GM10847 (cell line): Measurements from ENCODE around the gene MUC5AC.

Experiments used
- POLR2A ChIP-seq: IDR thresholded peaks from 2 replicates; pipeline ENCODE4 v1.6.1; 2011; ENCODE audit not compliant: insufficient read length; ENCODE audit errors: extremely low read depth

MUC5AC gene

DNA sequence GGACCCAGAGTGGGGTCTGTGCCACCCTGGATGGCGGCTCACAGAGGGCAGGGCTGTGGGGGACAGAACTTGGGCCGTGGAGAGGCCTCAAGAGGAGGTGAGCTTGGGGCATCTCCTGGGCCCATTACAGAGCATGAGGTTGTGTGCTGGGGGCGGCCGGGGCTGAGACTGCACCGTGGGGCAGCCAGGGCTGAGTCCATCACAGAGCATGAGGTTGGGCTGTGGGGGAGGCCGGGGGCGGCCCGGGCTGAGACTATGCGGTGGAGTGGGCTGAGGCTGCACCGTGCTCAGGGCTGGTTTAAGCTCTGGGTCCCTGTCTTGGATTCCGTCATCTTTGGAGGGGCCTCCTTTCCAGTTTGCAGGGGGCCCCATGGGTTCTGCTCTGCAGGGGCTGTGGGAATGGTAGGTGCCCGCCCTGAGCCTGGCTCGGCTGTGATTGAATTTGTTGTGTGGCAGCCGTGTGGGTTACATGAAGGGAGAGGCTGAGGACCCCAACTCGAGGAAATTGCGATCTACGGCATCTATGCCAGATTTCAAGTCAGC, 38.1 kb upstream of the MUC5AC start:
- TF ChIP-seq POLR2A: no peak

DNA sequence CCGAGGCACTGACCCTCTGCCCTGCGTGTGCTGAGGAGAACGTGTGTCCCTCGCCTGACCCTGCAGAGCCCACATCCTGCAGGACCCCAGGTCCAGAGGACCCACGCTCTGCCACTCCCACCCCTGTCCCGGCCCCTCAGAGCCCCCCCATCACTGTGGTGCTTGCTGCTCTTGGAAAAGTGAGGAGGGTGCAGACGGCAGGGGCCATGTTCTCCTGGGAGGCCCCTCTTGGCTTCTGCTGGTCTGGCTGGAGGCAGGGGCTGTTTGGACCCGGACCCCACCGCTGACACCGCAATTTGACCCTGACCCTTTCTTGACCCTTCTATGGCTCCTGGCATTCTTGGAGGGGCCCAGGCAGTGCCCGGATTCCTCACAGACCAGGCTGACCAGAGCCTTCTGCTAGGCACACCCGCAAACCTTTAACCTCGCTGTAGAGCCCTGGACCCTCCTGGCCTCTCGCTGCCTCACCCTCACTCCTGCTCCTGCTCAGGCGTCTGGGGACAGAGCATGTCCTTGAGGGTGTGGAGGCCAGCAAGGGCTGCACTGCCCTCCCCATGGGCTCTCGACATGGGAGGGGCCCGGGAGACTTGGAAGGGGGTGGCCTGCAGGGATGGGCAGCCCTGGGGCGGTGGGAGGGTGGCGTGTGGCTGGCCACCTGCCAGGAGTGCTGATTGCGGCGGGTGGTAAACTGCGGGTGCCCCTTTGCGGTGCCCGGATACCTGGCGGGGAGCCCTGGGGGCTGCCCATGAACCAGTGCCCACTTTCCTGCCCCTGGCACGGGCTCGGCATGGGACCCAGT, 37.0 kb upstream of the MUC5AC start:
- TF ChIP-seq POLR2A: no peak

DNA sequence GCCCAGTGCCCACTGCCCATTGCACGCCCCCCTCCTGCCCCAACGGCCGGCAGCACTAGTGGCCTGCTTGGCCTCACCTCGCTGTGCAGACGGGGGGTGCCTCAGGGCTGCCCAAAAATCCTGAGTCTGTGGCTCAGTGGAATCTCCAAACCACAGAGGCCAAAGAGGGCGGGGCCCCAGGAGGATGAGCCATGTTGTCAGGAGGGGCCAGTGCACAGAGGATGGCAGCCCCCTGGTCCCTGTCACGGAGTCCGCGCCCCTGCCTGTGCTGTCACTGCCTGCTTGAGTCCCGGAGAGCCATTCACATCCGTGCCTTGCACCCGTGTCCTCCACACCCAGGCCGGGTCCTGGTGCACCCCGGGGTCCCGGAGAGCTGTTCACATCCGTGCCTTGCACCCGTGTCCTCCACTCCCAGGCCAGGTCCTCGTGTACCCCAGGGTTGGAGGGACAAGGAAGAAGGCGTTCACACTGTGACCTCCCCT, 36.4 kb upstream of the MUC5AC start:
- TF ChIP-seq POLR2A: no peak

DNA sequence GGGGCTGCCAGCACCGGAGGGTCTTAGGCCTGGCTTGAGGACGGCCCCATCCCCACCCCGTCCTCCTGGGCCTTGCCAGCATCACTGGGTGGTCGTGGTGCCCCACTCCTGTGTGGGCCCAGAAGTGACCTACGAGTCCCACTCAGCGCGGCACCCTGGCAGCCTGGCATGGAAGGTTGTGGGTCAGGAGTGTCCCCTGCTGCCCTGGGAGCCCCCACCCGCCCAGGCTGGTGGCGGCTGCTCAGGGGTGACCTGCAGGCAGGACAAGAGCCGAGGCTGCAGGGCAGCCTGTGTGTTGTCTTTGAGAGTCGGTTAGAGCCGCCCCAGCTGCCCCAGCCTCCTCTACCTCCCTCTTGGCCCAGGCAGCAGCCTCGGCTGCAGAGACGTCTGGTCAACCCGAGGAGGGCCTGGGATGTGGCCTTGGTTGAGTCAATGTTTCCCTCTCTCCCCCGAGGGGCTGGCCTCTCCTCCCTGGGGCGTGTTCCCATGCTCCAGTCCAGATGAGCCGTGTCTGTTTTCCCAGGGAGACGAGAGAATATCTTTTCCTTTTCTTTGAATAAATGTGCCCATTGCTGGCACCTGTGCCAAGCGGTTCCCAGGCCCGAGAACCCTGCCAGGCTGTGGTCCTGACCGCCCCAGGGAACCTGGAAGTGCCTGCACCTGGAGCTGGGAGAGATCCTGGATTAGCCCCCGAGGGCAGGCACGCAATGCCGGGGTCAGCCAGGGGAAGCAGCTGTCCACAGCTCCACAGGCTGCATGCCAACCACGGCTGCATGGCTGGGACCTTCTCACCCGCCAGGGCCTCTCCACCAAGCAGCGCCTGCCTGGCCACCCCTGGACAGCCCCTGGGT, 35.7 kb upstream of the MUC5AC start:
- no peak for TF ChIP-seq POLR2A

DNA sequence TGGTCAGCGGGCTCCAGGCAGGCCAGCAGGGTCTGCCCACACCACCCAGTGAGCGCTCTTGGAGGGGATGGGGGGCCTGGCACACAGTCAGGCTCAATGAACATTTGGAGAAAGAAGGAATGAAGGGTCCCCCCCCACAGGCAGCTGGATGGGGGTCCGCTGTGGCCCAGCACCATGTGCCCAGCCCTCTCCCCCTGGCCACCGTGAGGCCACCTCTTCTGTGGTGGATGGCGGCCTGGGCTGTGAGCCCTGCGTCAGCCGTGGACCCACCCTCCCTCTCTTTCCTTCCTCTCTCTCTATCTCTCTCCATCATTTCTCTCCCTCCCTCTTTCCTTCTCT, 35.1 kb upstream of the MUC5AC start:
- TF ChIP-seq POLR2A: no peak

DNA sequence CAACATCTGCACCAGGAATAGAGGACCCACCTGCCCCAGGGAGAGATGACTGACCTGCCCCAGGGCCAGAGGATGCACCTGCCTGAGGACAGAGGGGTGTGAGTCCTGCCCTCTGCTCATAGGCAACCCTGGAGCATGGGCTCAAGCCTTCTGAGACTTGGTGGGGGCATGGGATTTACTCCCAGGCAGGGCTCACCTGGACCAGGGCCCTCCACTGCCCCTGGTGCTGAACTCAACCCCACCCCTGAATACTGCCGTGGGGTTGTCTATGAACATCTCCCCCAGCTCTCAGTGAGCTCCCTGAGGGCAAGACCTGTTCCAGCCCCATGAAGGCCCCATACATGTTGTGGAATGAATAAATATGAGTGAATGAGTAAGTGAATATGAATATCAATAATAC, 33.8 kb upstream of the MUC5AC start:
- no peak for TF ChIP-seq POLR2A

DNA sequence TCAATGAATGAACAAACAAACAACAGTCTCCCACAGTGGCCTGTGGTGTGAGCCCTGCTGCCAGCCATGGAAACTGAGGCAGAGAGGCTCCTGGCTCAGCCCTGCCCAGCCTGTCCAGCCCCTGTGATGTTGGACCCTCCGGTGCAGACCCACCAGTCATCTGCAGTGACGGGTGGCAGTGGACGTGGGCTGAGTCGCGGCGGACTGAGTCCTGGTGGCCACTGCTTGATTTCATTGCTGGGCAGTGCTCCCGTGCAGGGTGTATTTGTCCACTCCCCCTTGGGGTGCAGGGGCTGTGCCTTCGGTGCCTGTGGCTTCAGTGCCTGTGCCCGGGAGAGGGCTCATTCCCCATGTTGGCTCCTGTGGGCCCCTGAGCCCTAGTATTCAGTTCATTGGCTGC, 31.9 kb upstream of the MUC5AC start:
- TF ChIP-seq POLR2A: no peak

DNA sequence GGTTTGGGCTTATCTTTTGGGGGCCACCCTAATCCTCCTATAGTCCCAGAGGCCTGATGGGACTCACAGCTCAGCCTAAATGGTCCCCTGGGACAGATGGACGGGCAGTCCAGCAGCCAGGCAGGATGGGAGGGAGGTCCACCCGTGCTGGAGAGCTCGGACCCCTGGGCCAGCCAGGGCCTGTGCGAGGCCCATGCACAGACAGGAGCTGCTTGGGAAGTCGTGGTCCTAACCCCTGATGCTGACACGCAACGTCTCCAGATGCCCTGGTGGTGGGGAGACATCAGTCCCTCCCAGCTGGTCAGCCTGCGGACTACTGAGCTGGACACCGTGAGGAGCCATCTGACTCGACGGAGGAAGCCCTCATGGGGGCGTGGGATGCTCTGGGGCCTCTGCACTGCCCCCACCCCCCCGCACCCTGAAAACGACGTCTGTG, 31.2 kb upstream of the MUC5AC start:
- no peak for TF ChIP-seq POLR2A

DNA sequence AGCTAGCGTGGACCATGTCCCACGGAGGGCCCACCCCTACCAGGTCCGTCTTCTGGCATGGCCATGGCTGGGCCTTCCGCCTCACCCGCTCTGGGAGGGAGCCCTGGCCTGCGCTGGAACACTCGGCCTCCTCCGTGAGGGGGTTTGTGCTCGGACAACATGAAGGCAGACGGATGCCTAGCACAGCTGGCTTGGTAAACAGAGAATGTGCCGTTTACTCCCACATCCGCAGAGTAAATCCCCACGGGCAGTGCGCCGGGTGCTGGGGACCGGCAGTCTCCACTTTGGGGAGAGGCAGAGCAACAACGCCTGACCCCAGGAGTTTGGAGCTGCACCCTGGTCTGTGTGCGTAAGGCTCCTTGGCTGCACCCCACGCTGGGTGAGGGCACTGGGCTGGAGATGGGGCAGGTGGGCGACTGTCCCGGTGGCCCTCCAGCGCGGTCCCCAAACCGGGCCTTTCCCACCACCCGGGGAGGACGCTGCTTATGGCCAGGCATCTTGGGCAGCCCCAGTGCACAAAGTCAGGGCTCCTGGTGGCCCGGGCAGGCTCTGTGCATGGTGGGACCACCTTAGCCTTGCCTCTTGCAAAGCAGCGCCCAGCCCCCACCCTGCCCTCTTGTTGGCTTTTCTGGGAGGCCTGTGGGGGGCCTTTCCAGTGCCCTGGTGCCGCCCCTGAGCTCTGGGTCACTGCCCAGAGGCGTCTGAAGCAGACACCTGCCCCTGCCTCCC, 30.7 kb upstream of the MUC5AC start:
- no peak for TF ChIP-seq POLR2A

DNA sequence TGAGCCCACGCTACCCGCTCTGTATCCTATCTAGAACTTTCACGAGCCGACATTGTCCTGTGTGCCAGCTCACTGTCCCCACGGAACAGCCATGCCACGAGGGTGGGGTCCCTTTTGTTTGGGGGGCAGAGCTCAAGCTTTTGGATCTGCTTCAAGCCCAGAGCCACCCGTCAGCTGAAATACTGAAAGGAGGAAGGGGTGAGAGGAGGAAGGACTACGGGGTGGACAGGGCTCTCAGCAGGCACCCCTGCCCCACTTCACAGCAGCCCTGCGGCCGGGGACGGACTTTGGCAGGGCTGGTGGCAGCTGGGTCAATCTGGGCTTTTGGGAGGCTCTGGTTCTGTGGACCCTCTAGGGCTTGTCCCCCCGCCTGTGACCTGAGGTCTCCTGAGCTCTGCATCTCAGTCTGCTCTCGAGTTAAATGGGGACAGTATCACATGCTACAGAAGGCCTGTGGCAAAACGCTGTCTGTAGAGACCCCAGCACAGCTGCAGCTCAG, 30.0 kb upstream of the MUC5AC start:
- no peak for TF ChIP-seq POLR2A

DNA sequence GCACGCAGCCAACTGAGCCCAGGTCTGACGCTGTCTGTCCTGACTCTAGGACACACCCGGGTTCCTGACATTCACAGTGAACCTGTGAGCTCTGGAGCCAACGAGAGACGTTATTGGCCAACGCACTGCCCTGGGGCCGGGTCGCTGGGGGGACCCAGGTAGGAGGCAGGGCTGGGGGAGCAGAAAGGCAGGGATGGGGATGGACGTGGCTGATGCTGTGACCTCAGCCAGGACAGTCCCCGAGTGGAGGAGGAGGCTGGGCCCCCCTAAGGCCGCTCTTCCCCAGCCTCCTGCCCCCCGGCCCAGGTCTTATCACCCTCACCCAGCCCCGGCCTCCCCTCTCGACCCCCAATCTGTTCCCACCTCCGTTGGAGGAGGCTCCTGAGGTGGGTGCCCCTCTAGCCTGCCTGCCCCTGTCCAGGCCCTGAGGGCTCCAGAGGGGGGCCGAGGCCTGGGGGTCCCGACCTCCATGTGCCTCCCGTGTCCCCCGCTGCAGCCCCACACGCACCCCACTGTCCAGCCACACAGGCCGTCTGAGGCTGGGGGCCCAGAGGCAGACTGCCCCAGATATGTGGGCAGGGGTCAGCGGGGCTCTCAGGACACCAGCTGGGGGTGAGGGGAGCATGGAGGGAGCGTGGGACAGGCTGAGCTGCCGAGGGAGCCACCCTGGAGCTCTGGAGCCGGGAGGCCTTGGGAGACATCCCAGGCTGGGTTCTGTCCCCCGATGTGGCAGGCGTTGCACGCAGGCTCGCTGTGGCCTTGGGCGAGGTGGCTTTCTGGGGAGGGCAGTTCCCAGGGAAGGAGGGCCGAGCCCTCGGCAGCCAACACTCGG, 29.2 kb upstream of the MUC5AC start:
- TF ChIP-seq POLR2A: no peak

DNA sequence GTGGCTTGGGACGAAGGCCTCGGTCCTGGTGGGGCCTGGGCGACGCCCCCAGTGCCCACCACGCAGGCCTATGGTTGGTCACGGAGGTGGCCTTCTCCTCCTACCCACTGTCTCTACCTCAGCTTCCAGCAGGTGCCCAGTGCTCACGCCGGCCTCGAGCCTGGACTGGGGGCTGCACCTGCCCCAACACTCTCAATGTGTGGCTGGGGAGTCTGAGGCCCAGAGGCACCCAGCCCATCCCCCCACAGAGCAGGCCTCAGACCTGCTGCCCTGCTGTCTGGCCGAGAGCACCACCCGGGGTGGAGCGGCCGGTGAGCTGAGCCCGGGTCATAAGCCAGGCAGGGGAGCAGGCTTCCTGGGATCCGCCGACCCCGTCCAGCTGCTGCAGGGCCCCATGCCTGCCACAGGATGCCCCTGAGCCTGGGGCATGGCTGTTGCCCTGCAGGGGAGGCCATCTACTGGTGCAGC, 28.6 kb upstream of the MUC5AC start:
- TF ChIP-seq POLR2A: no peak

DNA sequence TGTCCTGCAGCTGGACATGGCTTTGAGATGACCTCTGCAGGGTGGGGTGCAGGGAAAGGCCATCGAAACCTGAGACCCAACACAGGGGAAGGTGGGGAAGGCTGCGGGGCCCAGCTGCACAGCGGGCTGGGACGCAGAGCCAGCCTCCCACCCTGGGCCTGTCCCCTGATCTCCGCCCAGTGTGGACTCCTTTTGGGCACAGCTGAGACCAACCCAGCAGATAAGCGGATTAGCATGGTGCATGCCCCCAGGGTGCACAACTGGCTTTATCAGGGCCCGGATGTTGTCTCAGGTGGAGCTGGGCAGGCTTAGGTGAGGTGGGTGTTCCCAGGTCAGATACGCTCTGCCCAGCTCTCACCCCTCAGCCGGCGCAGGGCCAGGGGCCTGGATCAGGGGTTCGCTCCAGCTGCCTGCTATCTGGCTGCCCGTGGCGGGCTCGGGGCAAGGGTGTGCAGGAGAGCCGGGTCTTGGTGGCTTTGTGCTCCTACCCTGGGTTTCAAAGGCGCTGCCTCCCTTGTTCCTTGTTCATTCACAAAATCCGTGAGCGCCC, 28.1 kb upstream of the MUC5AC start:
- TF ChIP-seq POLR2A: no peak
